Tibial nerve (tissue), 4 donors: ENCODE results near the gene SLC48A1. TPM values are rescaled to one million over a fixed set of nuclear protein-coding genes. Genes with fewer than 3 reads are reported as not detected.

ENCODE experiments used
- DNase-seq, 2 donors: peaks; one replicate each; pipeline ENCODE4 v3.0.0-alpha.2; 2019; ENCODE audit warnings: low spot score in 2 of 2
- H3K27ac ChIP-seq, 4 donors: fragments of 200-600 bp; sonication (generic) in 3 of 4; one replicate each; pipeline ENCODE4 v1.5.1; 2017 to 2019; ENCODE audit warnings: mild to moderate bottlenecking in 1 of 4
- H3K27me3 ChIP-seq, 2 donors: fragments of 200-600 bp; sonication (generic) in 1 of 2; one replicate each; pipeline versions ENCODE4 v1.5.1 to v1.6.0; 2017 to 2019
- H3K36me3 ChIP-seq, 3 donors: fragments of 200-600 bp; sonication (generic); one replicate each; pipeline ENCODE4 v1.5.1; 2018 to 2019
- H3K4me1 ChIP-seq, 4 donors: fragments of 200-600 bp; sonication (generic) in 3 of 4; one replicate each; pipeline ENCODE4 v1.5.1; 2017 to 2019
- H3K4me3 ChIP-seq, 4 donors: fragments of 200-600 bp; sonication (generic) in 3 of 4; one replicate each; pipeline ENCODE4 v1.5.1; 2017 to 2019; ENCODE audit warnings: mild to moderate bottlenecking in 1 of 4, moderate library complexity in 1 of 4
- H3K9me3 ChIP-seq, 4 donors: fragments of 200-600 bp; sonication (generic) in 3 of 4; one replicate each; pipeline ENCODE4 v1.5.1; 2017 to 2019
- EP300 ChIP-seq, 2 donors: sonication (generic); formaldehyde crosslinking; IDR thresholded peaks; one replicate each; pipeline ENCODE4 v1.6.1; 2017; ENCODE audit warnings: antibody characterized with exemption in 2 of 2, mild to moderate bottlenecking in 1 of 2
- POLR2A ChIP-seq, 2 donors: fragments of 450-650 bp; IDR thresholded peaks; one replicate each; pipeline ENCODE4 v1.6.1; 2017; ENCODE audit warnings: antibody characterized with exemption in 2 of 2, mild to moderate bottlenecking in 2 of 2, moderate library complexity in 2 of 2
- WGBS, 2 donors: methylation state at CpG; one replicate each; pipeline ENCODE4 v1.1.5; 2018; 5-methylcytosine and 5-hydroxymethylcytosine counted together
- total RNA-seq, 4 donors: library from RNA; depleted of rRNA; stranded (reverse); fragments of >200 nt; gene quantifications; one replicate each; pipeline ENCODE4 v1.1.0, GENCODE V29; 2016
- TF ChIP-seq, protein P1 (sequence below), 5 experiments: fragments of 200-600 bp in 3 of 5; fragments of 450-650 bp in 2 of 5; sonication (generic) in 3 of 5; IDR thresholded peaks; one replicate each; pipeline ENCODE4 v1.5.1; 2016 to 2019; ENCODE audit warnings: antibody characterized with exemption in 5 of 5, mild to moderate bottlenecking in 3 of 5, moderate library complexity in 2 of 5

The SLC48A1 gene
- total RNA-seq, 4 donors from 2014 or later, result 24.6 to 37.9 (median 33.8) TPM

- 71 to 72% methylated on average over 3 of the region's 3 CpGs for WGBS, 2 donors
- no peaks in the 10 kb centered on the region for H3K36me3 ChIP-seq
- H3K27ac ChIP-seq, result peak overlapping the region in 1 of 4 donors; percentile 11
- no peaks in the 10 kb centered on the region for H3K9me3 ChIP-seq
- H3K4me3 ChIP-seq, result no peak overlapping the region
- H3K27me3 ChIP-seq, result no peaks in the 10 kb centered on the region
- TF ChIP-seq EP300 (IDR thresholded peaks at IDR 0.05), result no peak
- TF ChIP-seq POLR2A (IDR thresholded peaks at IDR 0.05), result no peak
- TF ChIP-seq, protein P1, sequence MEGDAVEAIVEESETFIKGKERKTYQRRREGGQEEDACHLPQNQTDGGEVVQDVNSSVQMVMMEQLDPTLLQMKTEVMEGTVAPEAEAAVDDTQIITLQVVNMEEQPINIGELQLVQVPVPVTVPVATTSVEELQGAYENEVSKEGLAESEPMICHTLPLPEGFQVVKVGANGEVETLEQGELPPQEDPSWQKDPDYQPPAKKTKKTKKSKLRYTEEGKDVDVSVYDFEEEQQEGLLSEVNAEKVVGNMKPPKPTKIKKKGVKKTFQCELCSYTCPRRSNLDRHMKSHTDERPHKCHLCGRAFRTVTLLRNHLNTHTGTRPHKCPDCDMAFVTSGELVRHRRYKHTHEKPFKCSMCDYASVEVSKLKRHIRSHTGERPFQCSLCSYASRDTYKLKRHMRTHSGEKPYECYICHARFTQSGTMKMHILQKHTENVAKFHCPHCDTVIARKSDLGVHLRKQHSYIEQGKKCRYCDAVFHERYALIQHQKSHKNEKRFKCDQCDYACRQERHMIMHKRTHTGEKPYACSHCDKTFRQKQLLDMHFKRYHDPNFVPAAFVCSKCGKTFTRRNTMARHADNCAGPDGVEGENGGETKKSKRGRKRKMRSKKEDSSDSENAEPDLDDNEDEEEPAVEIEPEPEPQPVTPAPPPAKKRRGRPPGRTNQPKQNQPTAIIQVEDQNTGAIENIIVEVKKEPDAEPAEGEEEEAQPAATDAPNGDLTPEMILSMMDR (IDR thresholded peaks at IDR 0.05), result no peak
- H3K4me1 ChIP-seq, result peaks cover 0 to 22% (median 14%) of the 10 kb centered on the region in 4 donors
- DNase-seq, result no peak
Observed at GRCh38 chr12:47762850-47763465, 10.1 kb upstream of the SLC48A1 start.

DNA sequence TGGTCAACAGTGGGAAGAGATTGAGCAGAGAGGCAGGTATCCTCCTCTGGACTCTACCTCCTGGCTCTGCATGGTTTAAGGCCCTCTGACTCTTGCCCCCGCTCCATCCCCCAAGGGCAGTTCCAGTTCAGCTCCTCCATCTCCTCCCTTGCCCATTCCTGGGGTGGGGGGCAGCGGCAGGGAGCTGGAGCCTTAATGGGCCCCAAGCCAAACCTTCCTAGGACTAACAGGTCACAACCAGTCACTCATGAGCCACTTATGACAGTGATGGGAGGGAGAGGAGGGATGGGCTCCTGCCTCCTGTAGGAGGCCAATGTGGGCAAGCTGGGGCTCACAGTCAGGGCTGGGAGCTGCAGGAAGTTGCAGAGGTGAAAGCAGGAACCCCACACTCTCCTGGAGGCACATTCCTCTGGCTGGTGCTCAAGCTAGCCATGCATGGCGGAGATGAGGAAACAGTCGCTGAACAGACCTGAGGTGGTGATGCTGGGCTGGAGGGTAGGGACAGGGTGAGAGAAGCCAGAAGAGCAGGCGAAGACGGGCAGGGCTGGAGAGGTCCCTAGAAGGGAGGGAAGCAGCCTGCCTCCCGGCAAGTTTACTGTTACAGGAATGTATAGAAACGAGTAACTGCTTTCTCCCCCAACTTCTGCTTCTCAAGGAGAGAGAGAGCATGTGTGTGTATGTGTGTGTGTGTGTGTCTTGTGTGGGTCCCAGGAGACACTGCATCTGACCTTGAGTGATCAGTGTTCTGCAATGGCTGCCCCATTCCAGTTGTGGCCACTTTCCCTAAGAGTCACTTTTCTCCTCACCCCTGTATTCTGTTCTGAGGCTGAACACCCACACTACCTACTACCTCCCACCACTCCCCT lies 9.3 kb upstream of the SLC48A1 start:
- H3K27me3 ChIP-seq, result no peaks in the 10 kb centered on the region
- no peak for DNase-seq
- H3K4me3 ChIP-seq, result no peak overlapping the region
- 76 to 79% methylated on average over 7 to 8 of the region's 8 CpGs for WGBS, 2 donors
- H3K4me1 ChIP-seq, result peaks cover 0 to 14% (median 6%) of the 10 kb centered on the region in 4 donors
- H3K9me3 ChIP-seq, result no peaks in the 10 kb centered on the region
- no peaks in the 10 kb centered on the region for H3K36me3 ChIP-seq
- H3K27ac ChIP-seq, result no peak overlapping the region
- TF ChIP-seq, protein P1 (IDR thresholded peaks at IDR 0.05), result no peak
- TF ChIP-seq EP300 (IDR thresholded peaks at IDR 0.05) (no peak), POLR2A (IDR thresholded peaks at IDR 0.05) (no peak)

- Histone ChIP-seq H3K9me3 (no peaks in the 10 kb centered on the region), H3K27ac (no peak overlapping the region), H3K36me3 (no peaks in the 10 kb centered on the region), H3K27me3 (no peaks in the 10 kb centered on the region), H3K4me1 (peaks cover 0 to 12% (median 0%) of the 10 kb centered on the region in 4 donors), H3K4me3 (no peak overlapping the region)
- no peak for DNase-seq
- 64 to 79% methylated on average over 5 of the region's 5 CpGs for WGBS, 2 donors
- TF ChIP-seq EP300 (IDR thresholded peaks at IDR 0.05) (no peak), POLR2A (IDR thresholded peaks at IDR 0.05) (no peak)
- TF ChIP-seq, protein P1 (IDR thresholded peaks at IDR 0.05), result no peak
Observed at GRCh38 chr12:47766502-47767215, 6.4 kb upstream of the SLC48A1 start.

GRCh38 chr12:47767216-47767724 lies 5.8 kb upstream of the SLC48A1 start:
- peaks cover 0 to 14% (median 0%) of the 10 kb centered on the region in 4 donors for H3K4me1 ChIP-seq
- H3K27me3 ChIP-seq, result no peaks in the 10 kb centered on the region
- no peaks in the 10 kb centered on the region for H3K36me3 ChIP-seq
- TF ChIP-seq EP300 (IDR thresholded peaks at IDR 0.05) (no peak), POLR2A (IDR thresholded peaks at IDR 0.05) (no peak)
- TF ChIP-seq, protein P1 (IDR thresholded peaks at IDR 0.05), result peak; percentile 44 to 68 (median 52)
- WGBS, 2 donors, result 52% methylated on average over 4 of the region's 4 CpGs
- H3K4me3 ChIP-seq, result no peak overlapping the region
- no peak for DNase-seq
- no peak overlapping the region for H3K27ac ChIP-seq
- no peaks in the 10 kb centered on the region for H3K9me3 ChIP-seq
